Transverse colon (tissue), 3 donors: Measurements from ENCODE around the gene HTR2A.

Source experiments
- EP300 ChIP-seq: sonication (generic); formaldehyde crosslinking; IDR thresholded peaks from one replicate; pipeline ENCODE4 v1.6.1; 2017; ENCODE audit warnings: antibody characterized with exemption, low read depth
- POLR2A ChIP-seq: fragments of 450-650 bp; IDR thresholded peaks from one replicate; pipeline ENCODE4 v1.6.1; 2016; ENCODE audit warnings: antibody characterized with exemption, mild to moderate bottlenecking, moderate library complexity
- TF ChIP-seq, protein P1 (sequence below), 5 experiments: fragments of 200-600 bp in 3 of 5; fragments of 450-650 bp in 2 of 5; sonication (generic) in 3 of 5; IDR thresholded peaks; 1 replicate in 2 of 5; 2 replicates in 3 of 5; pipeline ENCODE4 v1.5.1; 2016 to 2017; ENCODE audit warnings: antibody characterized with exemption in 5 of 5, inconsistent platforms in 3 of 5, mild to moderate bottlenecking in 2 of 5, moderate library complexity in 1 of 5

DNA sequence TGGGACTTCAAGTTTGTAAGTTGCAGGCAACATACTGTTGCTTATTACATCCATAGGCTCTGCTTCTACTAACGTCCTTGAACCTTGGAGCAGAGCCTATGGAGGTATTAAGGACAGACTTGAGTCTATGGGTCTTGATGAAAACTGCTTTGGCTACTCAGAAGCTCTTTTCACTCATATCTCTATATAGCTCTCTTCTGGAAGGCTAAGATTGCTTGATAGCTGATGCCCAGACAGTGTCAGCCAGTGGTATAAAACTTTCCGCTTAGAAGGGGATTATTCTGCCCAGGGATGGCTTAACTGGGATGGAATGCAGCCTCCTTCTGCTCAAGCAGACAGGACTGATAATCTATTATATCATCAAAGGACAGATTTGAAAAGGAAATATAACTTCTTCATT, 74.3 kb downstream of the HTR2A start:
- TF ChIP-seq EP300 (no peak), POLR2A (no peak)
- TF ChIP-seq, protein P1, sequence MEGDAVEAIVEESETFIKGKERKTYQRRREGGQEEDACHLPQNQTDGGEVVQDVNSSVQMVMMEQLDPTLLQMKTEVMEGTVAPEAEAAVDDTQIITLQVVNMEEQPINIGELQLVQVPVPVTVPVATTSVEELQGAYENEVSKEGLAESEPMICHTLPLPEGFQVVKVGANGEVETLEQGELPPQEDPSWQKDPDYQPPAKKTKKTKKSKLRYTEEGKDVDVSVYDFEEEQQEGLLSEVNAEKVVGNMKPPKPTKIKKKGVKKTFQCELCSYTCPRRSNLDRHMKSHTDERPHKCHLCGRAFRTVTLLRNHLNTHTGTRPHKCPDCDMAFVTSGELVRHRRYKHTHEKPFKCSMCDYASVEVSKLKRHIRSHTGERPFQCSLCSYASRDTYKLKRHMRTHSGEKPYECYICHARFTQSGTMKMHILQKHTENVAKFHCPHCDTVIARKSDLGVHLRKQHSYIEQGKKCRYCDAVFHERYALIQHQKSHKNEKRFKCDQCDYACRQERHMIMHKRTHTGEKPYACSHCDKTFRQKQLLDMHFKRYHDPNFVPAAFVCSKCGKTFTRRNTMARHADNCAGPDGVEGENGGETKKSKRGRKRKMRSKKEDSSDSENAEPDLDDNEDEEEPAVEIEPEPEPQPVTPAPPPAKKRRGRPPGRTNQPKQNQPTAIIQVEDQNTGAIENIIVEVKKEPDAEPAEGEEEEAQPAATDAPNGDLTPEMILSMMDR (IDR thresholded peaks at IDR 0.05) = no peak
